ENCODE results near the gene SERPINH1.

The SERPINH1 gene

DNA sequence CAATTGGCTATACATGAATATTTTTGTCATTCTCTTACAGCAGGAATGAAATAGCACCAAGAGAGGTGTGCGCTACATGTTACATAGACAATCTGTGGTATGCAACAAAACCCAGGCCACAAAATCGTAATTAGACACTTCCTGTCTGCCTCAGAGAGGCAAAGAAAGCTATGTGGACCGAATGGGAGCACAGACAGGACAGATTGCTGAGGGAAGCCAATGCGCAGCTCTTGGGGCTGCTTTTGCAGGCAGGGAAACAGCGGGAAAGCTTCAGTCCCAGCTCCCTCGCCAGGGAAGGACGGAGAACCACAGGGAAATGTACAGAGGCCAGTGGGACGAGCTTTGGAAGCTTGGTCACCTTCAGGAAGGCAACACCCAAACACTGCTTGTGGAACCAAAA lies 40.9 kb downstream of the SERPINH1 start:
- no peak for DNase-seq

DNA sequence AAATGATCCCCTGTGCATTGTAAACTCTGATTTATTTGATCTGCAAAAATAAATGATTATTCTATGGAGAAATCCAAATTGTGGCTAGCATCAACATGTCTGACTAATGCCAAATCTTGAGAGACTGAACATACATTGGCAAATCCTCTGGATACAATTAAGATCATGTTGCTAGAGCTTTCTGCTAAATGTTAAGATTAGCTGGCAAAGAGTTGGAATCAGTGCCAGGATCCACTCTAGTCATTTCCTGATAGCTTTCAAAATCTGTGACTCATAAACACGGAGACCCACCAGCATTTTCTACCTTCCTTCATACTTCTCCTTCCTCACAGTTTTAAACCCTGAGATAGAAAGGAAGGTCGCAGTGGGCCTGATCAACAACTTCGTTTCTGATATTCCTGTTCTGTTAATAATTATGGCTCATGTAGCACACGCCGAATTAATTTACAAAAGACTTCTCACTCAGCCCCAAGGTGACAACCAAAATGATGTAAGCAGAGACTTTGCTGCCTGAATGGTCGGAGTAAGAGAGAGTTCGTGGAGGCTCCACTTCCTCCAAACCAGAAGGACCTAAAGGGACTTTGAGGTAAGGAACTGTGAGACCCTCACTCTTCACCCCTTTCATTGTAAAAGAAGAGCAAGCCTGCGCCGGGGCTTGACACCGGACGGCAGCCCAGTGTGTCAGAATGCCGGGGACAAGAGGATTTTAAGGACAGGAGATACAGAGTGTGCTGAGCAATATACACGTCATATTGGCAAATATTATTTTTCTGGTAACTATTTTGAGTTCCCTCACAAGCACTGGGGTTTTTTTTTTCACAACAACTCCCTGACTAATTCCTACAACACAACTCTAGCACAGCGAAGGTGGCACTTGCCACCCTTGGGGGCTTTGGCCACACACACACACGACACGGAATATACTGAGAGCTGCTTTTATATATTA lies 42.0 kb downstream of the SERPINH1 start:
- no peak for DNase-seq

DNA sequence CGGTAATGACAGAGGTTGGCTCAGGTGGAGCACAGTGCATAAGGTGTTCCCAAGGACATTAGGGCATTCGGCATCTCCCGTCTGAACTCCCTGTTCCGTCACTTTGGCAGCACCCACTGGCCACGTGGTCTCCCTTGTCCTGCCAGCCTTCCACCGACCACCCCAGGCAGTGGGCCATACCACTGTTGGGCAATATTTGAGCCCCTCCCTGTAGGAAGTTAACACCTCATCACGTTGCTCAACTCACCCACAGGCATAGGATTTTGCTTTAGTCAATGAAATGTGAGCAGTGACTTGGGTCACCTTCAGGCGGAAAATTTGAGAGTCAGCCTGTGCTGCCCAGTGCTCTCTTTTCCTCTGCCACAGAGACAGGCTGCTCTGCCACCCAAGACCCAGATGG lies 44.0 kb downstream of the SERPINH1 start:
- no peak for DNase-seq

DNA sequence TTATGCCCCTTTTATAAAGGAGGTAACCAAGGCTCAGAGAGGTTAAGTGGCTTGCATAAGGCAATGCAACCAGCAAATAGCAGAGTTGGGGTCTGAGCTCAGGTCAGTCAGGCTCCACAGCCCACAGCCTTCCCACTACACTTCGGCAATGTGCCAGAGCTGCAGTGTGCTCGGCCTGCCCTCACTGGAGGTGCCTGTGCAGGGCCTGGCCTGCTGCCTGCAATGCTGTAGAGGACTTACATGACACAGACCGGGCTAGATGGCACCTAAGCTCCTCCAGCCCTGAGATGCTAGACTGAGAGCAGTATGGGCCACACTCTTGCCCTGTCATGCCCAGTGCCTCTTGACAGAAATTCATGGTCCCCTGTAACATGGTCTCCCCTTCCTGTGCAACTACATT lies 49.8 kb downstream of the SERPINH1 start:
- DNase-seq, result no peak

DNA sequence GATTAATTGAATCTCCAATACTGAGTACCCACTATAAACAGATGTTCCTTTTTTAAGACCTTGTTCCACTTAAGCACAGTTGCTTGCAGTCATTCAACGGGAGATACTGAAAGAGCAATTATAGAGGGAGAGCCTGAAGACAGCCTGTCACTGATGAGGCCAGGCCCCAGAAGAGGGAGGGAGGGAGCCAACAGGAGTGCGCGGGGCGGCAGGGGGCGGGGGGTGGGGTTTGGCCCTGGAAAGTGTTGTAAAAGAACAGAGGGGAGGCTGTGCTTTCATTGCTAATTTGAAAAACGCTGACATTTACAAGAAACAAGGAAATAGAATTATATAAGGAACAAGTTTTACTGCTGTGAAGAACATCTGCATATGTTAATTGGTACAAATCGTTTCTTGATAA lies 53.7 kb downstream of the SERPINH1 start:
- DNase-seq, result no peak

DNA sequence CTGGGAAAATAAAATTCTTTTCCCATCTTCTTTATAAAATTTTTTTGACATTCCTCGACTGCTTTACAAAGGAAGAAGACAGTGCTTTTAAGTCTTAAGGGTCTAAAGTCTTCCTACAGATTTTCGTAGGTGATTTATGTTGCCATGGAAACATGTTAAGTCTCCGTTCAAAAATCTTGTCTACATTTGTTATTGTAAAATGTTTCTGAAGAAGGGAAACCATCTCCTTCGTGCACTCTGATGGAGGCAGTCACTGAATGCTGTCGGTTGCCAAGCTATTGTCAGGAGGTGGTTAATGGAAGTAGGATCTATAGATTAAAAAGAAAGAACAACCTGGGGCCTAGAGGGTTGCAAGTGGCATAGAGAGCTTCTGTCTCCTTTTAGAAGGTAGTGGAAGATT lies 54.2 kb downstream of the SERPINH1 start:
- DNase-seq, result no peak
